Measurements from ENCODE around the gene CD1E.
"Not testable (repeated sequence)": the region's sequence is repeated elsewhere in the genome, so short reads cannot be mapped to it uniquely, and the experiment has no call there.

Gene CD1E

DNA sequence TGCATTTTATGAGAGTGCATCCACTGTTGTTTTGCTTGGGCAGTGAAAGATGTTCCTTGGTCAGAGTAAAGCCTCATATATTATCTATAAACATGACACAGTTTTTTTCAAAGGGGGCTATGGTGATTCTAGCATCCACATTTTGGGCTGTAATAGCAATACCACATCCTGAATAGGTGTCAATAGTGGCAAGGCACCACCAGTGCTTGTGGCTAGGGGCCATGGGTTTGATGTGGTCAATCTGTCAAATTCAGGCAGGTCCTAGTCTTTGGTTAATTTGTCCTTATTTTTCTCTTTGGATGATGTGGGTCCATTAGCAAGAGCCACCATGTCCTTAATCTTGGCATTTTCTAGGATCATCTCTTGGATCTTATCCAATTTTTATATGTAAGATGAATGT lies 13.1 kb downstream of the CD1E start:
- no peak for DNase-seq

DNA sequence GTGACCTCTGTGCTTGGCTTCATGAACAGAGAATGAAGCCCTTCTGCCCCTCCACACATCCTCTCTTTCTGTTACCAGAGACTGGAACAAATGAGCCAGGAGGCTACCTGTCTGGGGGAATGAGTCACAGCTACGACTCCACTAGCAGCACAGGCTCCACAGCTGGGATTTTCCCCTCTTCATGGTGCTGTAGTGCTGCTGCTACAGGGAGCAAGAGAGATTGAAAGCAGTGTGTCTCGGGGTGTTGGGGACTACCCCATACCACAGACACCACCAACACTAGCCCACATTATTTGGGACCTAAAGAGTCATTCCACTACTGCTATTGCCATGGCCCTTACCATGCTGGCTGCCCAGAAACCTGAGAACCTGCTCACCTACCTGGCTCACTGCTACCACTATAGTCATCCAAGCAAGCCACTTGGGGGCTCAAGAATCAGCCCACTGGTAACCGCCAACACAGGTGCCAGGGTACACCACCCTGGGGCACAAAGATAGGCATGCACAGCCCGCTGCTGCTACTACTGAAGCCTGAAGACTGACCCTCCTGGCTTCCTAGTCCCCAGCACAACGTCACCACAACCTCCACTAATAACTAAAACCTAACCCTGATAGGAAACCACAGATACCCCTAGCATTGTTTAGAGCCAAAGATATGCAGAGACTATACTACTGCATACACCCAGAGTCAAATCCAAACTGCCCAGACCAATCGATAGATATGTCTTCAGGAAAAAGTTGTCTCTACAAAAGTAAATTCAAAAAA lies 17.7 kb downstream of the CD1E start:
- DNase-seq = peak; percentile 65

DNA sequence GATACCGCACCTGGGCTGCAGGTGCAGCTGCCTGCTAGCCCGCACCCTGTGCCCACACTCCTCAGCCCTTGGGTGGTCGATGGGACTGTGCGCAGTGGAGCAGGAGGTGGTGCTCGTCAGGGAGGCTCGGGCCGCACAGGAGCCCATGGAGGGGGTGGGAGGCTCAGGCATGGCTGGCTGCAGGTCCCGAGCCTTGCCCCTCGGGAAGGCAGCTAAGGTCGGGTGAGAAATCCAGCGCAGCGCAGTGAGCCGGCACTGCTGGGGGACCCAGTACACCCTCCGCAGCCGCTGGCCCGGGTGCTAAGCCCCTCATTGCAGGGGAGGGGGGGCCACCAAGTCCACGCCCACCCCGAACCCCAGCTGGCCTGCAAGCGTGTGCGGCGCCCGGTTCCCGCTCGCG lies 20.4 kb downstream of the CD1E start:
- DNase-seq = not testable (repeated sequence)

DNA sequence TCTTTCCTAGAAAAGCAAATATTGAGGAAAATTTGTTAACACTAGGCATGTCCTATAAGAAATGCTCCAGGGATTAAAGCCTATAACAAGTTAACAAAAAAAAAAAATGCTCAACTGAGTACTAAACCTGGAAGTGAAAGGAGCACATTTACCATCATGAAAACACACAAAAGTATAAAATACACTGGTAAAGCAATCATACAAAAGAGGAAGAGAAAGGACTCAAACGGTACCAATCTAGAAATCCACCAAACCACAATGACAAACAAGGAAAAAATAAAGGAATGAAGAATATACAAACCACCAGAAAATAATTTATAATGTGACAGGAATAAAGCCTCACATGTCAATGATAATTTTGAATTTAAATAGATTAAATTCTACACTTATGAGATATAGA lies 21.2 kb downstream of the CD1E start:
- DNase-seq = no peak

DNA sequence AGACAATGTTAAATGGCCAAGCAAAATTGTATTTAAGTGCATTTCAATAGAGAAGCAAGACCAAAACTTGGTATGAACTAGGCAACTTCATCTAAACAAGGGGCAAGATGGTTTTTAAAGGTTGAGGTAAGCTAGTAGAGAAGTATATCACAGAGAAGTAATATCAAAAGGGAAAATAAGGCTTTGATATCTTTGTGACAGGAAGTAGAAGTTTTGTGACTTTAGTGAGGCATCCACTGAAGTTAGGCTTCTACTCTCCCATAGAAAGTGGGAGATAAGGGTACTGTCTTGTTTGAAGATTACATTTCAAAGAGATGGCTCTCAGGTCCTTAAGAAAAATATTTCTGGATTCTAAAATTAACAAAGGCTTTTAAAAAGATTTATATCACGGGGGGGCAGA lies 36.6 kb downstream of the CD1E start:
- DNase-seq = no peak

DNA sequence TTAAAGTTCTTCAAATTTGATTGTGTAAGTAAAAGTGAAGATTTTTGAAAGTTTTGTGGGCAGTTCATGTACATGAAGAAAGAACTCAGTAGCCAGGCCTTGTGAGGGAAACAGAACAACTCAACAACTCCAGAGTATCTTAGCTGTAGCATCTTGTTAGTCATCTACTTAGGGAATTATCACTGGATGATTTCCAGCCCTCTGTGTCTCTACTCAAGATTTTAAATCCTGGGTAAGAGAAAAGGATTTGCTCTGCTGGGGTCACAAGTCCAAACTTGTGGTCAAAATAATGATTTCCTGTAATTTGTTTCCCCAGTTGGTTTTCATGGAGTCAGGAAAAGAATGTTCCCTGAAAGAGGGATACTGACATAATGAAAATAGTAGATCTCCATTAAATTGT lies 37.4 kb downstream of the CD1E start:
- no peak for DNase-seq

DNA sequence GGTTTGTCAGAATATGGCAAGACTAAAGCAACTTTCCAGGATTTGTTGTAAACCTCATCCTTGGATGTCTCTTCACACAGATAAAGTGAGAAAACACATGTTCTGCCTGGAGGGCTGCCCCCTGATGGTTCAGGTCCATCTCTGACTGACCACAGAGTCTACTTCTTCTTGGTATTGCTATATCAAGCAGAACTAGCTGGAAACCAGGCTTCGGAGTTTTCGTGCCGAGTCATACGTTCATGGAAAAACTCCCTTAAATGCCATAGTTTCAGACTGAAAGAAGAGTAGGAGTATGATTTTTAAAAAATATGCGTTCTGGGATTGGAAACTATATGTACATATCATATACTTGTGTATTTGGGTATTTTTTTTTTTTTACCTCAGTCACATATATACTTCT lies 39.8 kb downstream of the CD1E start:
- DNase-seq = no peak

DNA sequence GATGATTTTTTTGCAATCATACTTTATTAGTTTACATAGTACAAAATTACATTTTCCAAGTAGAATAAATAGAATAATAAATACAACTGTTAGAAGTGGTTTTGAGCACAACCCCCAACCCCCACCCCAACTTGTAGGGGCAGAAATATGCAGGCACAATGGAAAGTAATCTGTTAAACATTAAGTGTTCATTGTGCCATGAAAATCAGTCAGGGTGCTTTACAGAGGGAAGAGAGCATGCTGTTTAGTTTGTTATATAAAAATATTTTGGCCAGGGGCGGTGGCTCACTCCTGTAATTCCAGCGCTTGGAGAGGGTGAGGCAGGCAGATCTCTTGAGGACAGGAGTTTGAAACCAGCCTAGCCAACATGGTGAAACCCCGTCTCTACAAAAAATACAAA lies 43.0 kb downstream of the CD1E start:
- DNase-seq = no peak

DNA sequence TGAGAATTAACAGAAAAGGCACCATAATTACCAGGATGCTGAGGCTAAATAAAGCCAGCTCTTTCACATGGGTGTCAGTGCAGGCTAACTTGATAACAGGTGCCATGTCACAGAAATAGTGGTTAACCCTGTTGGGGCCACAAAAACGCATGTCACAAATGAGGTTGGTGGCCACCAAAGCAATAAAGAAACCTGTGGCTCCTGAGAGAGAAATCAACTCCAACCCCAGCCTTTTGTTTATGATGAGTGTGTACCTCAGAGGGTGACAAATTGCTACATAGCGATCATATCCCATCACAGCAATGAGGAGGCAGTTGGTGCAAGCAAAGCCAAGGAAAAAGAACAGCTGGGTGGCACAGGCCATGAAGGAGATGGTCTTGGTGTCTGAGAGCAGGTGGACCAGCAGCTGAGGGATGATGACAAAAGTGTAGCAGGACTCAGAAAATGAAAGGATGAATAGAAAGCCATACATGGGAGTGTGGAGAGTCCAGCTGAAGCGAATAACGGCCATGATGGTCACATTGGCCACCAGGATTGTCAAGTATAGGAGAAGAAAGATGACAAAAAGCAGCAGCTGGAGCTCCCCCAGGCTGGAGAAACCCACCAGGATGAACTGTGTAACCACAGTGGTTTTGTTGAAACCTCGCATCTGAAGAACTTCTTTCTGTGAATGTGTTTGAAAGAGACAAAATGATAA lies 45.3 kb downstream of the CD1E start, which contains the start of gene OR10T2:
Gene OR10T2 (minus strand): TSS at position 649 of the 697 bp plus-strand sequence. CDS start 0 bp downstream, at position 649.
- DNase-seq = no peak

DNA sequence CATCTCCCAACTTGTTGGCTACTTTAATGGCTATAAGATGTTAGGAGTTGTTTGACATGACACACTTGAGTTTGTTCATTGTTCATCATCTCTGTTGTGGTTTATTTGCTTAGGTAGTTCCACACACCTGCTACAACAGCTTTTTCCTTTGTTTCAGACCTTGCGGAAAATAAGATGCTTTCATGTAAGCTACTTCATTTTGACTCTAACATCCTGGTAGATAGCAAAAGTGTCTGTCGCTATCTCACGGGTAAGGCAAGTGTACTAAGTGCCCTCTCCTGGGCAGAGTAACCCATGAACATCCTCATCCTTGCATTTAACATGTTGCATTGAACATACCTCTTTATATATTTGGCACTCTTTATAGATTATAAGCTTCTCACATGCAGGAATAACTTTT lies 47.2 kb downstream of the CD1E start:
- no peak for DNase-seq

DNA sequence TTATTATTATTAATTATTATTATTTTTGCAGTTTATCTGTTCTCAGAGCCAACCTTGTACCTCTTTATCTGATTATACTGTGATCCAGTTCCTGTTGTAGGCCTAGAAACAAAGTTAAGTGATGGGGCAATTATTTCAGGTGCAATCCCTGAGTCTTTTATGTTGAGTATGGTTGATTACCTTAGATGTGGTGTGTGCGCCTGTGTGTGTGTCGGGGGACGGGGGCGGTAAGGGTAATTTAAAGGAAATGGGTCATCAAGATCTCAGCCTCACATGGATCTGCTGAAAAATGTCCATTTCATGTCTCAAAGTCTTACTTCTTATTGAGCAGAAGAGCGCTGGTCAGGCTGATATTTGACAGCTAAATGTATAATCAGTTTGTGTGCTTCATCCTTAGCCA lies 53.4 kb downstream of the CD1E start:
- DNase-seq = no peak
